ENCODE results near the gene HBZ. TPM values are rescaled to one million over a fixed set of nuclear protein-coding genes. Genes with fewer than 3 reads are reported as not detected.

Gene HBZ
- total and polyA plus RNA-seq, 8 donors, result not detected

- peaks cover 0 to 4% (median under 1%) of the 10 kb centered on the region in 4 donors for H3K4me1 ChIP-seq
- H3K27me3 ChIP-seq, result no peaks in the 10 kb centered on the region
- no peak for DNase-seq
- no peak overlapping the region for H3K4me3 ChIP-seq
- no peaks in the 10 kb centered on the region for H3K9me3 ChIP-seq
- 85 to 91% (median 89%) methylated on average over 15 of the region's 15 CpGs for WGBS, 5 donors
- H3K27ac ChIP-seq, result no peak overlapping the region
- H3K36me3 ChIP-seq, result peaks cover 0 to 4% (median 0%) of the 10 kb centered on the region in 4 donors
- TF ChIP-seq EP300 (IDR thresholded peaks at IDR 0.05) (no peak), POLR2AphosphoS5 (IDR thresholded peaks at IDR 0.05) (no peak), POLR2A (IDR thresholded peaks at IDR 0.05) (no peak)
- TF ChIP-seq, protein P1, sequence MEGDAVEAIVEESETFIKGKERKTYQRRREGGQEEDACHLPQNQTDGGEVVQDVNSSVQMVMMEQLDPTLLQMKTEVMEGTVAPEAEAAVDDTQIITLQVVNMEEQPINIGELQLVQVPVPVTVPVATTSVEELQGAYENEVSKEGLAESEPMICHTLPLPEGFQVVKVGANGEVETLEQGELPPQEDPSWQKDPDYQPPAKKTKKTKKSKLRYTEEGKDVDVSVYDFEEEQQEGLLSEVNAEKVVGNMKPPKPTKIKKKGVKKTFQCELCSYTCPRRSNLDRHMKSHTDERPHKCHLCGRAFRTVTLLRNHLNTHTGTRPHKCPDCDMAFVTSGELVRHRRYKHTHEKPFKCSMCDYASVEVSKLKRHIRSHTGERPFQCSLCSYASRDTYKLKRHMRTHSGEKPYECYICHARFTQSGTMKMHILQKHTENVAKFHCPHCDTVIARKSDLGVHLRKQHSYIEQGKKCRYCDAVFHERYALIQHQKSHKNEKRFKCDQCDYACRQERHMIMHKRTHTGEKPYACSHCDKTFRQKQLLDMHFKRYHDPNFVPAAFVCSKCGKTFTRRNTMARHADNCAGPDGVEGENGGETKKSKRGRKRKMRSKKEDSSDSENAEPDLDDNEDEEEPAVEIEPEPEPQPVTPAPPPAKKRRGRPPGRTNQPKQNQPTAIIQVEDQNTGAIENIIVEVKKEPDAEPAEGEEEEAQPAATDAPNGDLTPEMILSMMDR (IDR thresholded peaks at IDR 0.05), result no peak
- intact Hi-C loops (cut with DNase I; ENCODE audit: low total_unique reads), result no loop called here
Measured at GRCh38 chr16:130533-131173, 21.8 kb upstream of the HBZ start.

DNA sequence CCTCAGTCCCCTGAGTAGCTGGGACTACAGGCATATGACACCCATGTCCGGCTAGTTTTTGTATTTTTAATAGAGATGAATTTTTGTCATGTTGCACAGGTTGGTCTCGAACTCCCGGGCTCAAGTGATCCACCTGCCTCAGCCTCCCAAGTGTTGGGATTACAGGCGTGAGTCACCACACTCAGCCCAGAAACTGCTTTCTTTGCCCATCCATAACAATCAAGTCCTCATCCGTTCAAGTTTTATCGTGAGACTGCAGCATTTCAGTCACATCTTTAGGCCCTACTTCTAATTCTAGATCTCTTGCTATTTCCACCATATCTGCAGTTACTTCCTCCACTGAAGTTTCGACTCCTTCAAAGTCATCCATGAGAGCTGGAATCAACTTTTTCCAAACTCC is 20.3 kb upstream of the HBZ start:
- no peak for DNase-seq
- Histone ChIP-seq H3K27me3 (no peaks in the 10 kb centered on the region), H3K4me3 (no peak overlapping the region), H3K36me3 (no peaks in the 10 kb centered on the region), H3K27ac (no peak overlapping the region), H3K9me3 (no peaks in the 10 kb centered on the region), H3K4me1 (peaks cover under 1 to 19% (median 8%) of the 10 kb centered on the region in 4 donors)
- intact Hi-C loops (cut with DNase I; ENCODE audit: low total_unique reads), result no loop called here
- TF ChIP-seq, protein P1 (IDR thresholded peaks at IDR 0.05), result no peak
- TF ChIP-seq EP300 (IDR thresholded peaks at IDR 0.05) (no peak), POLR2A (IDR thresholded peaks at IDR 0.05) (no peak), POLR2AphosphoS5 (IDR thresholded peaks at IDR 0.05) (no peak)
- 93 to 95% (median 95%) methylated on average over 7 of the region's 7 CpGs for WGBS, 5 donors

DNA sequence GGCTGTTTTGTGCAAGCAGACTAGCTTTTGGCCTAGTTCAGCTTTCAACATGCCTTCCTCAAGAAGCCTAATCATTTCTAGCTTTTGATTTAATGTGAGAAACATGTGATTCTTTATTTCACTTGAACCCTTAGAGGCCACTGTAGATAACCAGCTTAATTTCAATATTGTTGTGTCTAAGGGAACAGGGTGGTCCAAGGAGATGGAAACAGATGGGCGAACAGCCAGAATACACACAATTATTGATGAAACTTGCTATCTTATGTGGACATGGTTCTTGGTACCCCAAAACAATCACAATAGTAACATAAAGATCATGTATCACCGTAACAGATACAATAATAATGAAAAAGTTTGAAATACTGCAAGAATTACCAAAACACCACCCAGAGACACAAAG is 18.7 kb upstream of the HBZ start:
- no peaks in the 10 kb centered on the region for H3K27me3 ChIP-seq
- H3K27ac ChIP-seq, result no peak overlapping the region
- H3K9me3 ChIP-seq, result no peaks in the 10 kb centered on the region
- no peak for TF ChIP-seq EP300 (IDR thresholded peaks at IDR 0.05)
- TF ChIP-seq POLR2AphosphoS5 (IDR thresholded peaks at IDR 0.05), result no peak
- TF ChIP-seq, protein P1 (IDR thresholded peaks at IDR 0.05), result no peak
- no peak for TF ChIP-seq POLR2A (IDR thresholded peaks at IDR 0.05)
- H3K36me3 ChIP-seq, result no peaks in the 10 kb centered on the region
- WGBS, 5 donors, result 92 to 99% (median 94%) methylated on average over 2 of the region's 2 CpGs
- peaks cover 9 to 27% (median 16%) of the 10 kb centered on the region in 4 donors for H3K4me1 ChIP-seq
- intact Hi-C loops (cut with DNase I; ENCODE audit: low total_unique reads), result no loop called here
- no peak overlapping the region for H3K4me3 ChIP-seq
- no peak for DNase-seq

- Histone ChIP-seq H3K4me3 (peak overlapping the region; percentile 67 to 88 (median 86)), H3K36me3 (no peaks in the 10 kb centered on the region), H3K4me1 (peaks cover 9 to 34% (median 20%) of the 10 kb centered on the region in 4 donors), H3K27ac (peak overlapping the region in 4 of 5 donors; percentile 82 to 91 (median 91)), H3K9me3 (no peaks in the 10 kb centered on the region), H3K27me3 (peaks cover 0 to under 1% (median 0%) of the 10 kb centered on the region in 3 donors)
- TF ChIP-seq, protein P1 (IDR thresholded peaks at IDR 0.05), result no peak
- TF ChIP-seq EP300 (IDR thresholded peaks at IDR 0.05) (no peak), POLR2AphosphoS5 (IDR thresholded peaks at IDR 0.05) (no peak), POLR2A (IDR thresholded peaks at IDR 0.05) (no peak)
- intact Hi-C loops (cut with DNase I; ENCODE audit: low total_unique reads), result no loop called here
- DNase-seq, result peak in 1 of 2 donors; percentile 67
- WGBS, 5 donors, result 1 to 3% (median 2%) methylated on average over 15 to 30 of the region's 30 CpGs
Measured at GRCh38 chr16:138049-138417, 14.4 kb upstream of the HBZ start.
